ENCODE measurements around the gene MAPT. TPM values are rescaled to one million over a fixed set of nuclear protein-coding genes. Genes with fewer than 3 reads are reported as not detected.

The MAPT gene
- total RNA-seq, 1 experiment from 2014 or later = 1.6 TPM

DNA sequence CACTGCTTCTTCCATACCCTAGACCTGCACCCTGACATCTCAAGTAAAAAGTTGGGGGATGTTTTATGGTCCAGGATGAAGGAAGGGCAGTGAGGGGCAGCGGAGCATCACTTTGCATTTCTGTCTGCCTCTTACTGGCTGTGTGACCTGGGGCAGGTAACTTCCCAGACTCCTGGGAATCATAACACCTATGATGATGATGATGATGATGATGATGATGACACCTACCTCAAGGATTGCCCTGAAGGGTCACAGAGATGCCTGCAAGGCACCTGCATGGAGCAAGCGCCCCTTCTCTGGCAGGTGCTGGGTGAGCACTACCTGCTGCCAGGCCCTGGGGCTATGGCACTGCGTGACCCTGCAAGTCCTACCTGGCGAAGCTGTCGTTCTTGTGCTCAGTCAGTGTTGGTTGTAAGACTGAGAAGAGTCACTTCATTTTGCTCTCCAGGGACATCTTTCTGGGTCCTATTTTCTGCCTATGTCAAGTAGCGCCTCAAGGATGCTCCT, 58.5 kb downstream of the MAPT start:
- H3K27me3 Mint-ChIP-seq (ENCODE audit: unreplicated experiment) = peaks cover 71% of the 10 kb centered on the region
- intact Hi-C loops (cut with micrococcal nuclease; ENCODE audit: unreplicated experiment) = no loop called here
- DNase-seq = no peak
- H3K27ac Mint-ChIP-seq (ENCODE audit: unreplicated experiment) = no peak overlapping the region
- H3K4me1 Mint-ChIP-seq (ENCODE audit: low read depth, unreplicated experiment) = peaks cover 18% of the 10 kb centered on the region
- no peak overlapping the region for H3K4me3 Mint-ChIP-seq (ENCODE audit: low read depth, unreplicated experiment)
- no peaks in the 10 kb centered on the region for H3K9me3 Mint-ChIP-seq (ENCODE audit: low read depth, unreplicated experiment)
- TF ChIP-seq, protein P1, sequence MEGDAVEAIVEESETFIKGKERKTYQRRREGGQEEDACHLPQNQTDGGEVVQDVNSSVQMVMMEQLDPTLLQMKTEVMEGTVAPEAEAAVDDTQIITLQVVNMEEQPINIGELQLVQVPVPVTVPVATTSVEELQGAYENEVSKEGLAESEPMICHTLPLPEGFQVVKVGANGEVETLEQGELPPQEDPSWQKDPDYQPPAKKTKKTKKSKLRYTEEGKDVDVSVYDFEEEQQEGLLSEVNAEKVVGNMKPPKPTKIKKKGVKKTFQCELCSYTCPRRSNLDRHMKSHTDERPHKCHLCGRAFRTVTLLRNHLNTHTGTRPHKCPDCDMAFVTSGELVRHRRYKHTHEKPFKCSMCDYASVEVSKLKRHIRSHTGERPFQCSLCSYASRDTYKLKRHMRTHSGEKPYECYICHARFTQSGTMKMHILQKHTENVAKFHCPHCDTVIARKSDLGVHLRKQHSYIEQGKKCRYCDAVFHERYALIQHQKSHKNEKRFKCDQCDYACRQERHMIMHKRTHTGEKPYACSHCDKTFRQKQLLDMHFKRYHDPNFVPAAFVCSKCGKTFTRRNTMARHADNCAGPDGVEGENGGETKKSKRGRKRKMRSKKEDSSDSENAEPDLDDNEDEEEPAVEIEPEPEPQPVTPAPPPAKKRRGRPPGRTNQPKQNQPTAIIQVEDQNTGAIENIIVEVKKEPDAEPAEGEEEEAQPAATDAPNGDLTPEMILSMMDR (IDR thresholded peaks at IDR 0.05; ENCODE audit: unreplicated experiment) = no peak
- no TSS peak for BruUV-seq (replicated peaks)
- no peaks in the 10 kb centered on the region for H3K36me3 Mint-ChIP-seq (ENCODE audit: insufficient read depth, unreplicated experiment)
- CTCF ChIA-PET = no interaction called here

DNA sequence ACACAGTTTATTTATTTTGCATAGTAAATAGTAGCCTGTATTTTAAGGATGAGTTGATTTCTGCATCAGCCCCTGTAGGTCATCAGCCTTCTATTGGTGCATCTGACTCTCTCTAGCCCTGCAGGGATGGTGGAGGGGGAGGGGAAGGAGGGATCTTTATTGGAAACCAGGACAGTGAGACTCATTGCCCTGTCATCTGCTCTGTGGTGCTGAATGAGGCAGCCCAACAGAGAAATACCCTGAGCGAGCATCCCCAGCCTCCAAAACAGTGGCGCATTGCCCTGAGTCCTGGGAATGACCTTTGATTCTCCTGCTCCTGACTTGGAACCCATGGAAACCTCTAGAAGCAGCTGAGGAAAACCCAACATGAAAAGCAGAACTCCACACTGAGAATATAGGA, 59.2 kb downstream of the MAPT start:
- intact Hi-C loops (cut with micrococcal nuclease; ENCODE audit: unreplicated experiment) = no loop called here
- H3K27ac Mint-ChIP-seq (ENCODE audit: unreplicated experiment) = no peak overlapping the region
- H3K4me3 Mint-ChIP-seq (ENCODE audit: low read depth, unreplicated experiment) = no peak overlapping the region
- peaks cover 18% of the 10 kb centered on the region for H3K4me1 Mint-ChIP-seq (ENCODE audit: low read depth, unreplicated experiment)
- peaks cover 71% of the 10 kb centered on the region for H3K27me3 Mint-ChIP-seq (ENCODE audit: unreplicated experiment)
- TF ChIP-seq, protein P1 (IDR thresholded peaks at IDR 0.05; ENCODE audit: unreplicated experiment) = no peak
- CTCF ChIA-PET = no interaction called here
- BruUV-seq (replicated peaks) = no TSS peak
- no peak for DNase-seq
- H3K9me3 Mint-ChIP-seq (ENCODE audit: low read depth, unreplicated experiment) = no peaks in the 10 kb centered on the region
- H3K36me3 Mint-ChIP-seq (ENCODE audit: insufficient read depth, unreplicated experiment) = no peaks in the 10 kb centered on the region

DNA sequence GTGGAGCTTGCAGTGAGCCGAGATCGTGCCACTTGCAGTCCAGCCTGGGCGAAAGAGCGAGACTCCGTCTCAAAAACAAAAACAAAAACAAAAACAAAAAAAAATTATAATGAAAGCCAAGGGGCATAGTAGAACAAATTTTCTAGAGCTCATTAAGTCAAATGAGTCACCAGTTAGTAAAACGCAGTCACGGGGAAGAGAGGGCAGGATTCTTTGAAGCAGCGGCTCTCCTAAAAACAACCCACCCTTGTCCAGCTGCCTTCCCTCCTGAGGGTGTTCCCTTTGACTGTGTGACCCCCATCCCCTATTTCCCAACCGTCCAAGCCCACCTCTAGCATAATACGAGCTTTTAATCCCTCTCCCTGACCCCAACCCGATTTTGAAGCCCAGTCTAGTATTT, 60.6 kb downstream of the MAPT start:
- no TSS peak for BruUV-seq (replicated peaks)
- no peak overlapping the region for H3K4me3 Mint-ChIP-seq (ENCODE audit: low read depth, unreplicated experiment)
- H3K27me3 Mint-ChIP-seq (ENCODE audit: unreplicated experiment) = peaks cover 61% of the 10 kb centered on the region
- TF ChIP-seq, protein P1 (IDR thresholded peaks at IDR 0.05; ENCODE audit: unreplicated experiment) = no peak
- no peaks in the 10 kb centered on the region for H3K9me3 Mint-ChIP-seq (ENCODE audit: low read depth, unreplicated experiment)
- intact Hi-C loops (cut with micrococcal nuclease; ENCODE audit: unreplicated experiment) = no loop called here
- peaks cover 8% of the 10 kb centered on the region for H3K4me1 Mint-ChIP-seq (ENCODE audit: low read depth, unreplicated experiment)
- no peaks in the 10 kb centered on the region for H3K36me3 Mint-ChIP-seq (ENCODE audit: insufficient read depth, unreplicated experiment)
- CTCF ChIA-PET = interaction anchor here (0.6 to 1.6 kb wide), 3 partner anchors 11 to 258 kb away, joined by 3 to 5 read pairs (median 4); no protein-coding TSS in a partner anchor
- H3K27ac Mint-ChIP-seq (ENCODE audit: unreplicated experiment) = no peak overlapping the region
- no peak for DNase-seq

DNA sequence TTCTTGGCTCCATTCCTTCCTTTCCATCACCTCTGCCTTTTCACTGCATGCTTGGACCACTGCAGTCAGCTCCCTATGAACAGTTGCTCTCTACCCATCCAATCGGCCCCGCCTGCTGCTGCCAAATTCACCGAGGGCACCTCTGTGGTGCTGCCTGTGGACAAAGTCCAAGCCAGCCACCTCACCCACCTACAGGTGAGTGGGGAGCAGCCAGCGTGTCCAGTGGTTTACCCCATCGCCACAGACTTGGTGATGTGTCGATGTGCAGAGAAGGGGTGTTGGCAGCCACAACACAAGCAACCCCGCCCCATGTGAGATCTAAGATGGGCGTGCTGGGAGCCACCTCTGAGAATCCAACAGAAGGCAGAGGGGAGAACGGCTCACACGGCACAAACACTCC, 61.0 kb downstream of the MAPT start:
- no peak overlapping the region for H3K4me3 Mint-ChIP-seq (ENCODE audit: low read depth, unreplicated experiment)
- CTCF ChIA-PET = interaction anchor here (0.6 to 1.6 kb wide), 3 partner anchors 11 to 257 kb away, joined by 3 to 5 read pairs (median 4); no protein-coding TSS in a partner anchor
- H3K4me1 Mint-ChIP-seq (ENCODE audit: low read depth, unreplicated experiment) = peaks cover 8% of the 10 kb centered on the region
- intact Hi-C loops (cut with micrococcal nuclease; ENCODE audit: unreplicated experiment) = no loop called here
- BruUV-seq (replicated peaks) = no TSS peak
- H3K27me3 Mint-ChIP-seq (ENCODE audit: unreplicated experiment) = peaks cover 57% of the 10 kb centered on the region
- DNase-seq = no peak
- TF ChIP-seq, protein P1 (IDR thresholded peaks at IDR 0.05; ENCODE audit: unreplicated experiment) = no peak
- no peaks in the 10 kb centered on the region for H3K36me3 Mint-ChIP-seq (ENCODE audit: insufficient read depth, unreplicated experiment)
- no peaks in the 10 kb centered on the region for H3K9me3 Mint-ChIP-seq (ENCODE audit: low read depth, unreplicated experiment)
- no peak overlapping the region for H3K27ac Mint-ChIP-seq (ENCODE audit: unreplicated experiment)

Measured in Calu3 (cell line).